ENCODE data around the gene ADGRD1.

ADGRD1 gene

GRCh38 chr12:131151558-131152345 lies 198.0 kb downstream of the ADGRD1 start:
- DNase-seq, result no peak

DNA sequence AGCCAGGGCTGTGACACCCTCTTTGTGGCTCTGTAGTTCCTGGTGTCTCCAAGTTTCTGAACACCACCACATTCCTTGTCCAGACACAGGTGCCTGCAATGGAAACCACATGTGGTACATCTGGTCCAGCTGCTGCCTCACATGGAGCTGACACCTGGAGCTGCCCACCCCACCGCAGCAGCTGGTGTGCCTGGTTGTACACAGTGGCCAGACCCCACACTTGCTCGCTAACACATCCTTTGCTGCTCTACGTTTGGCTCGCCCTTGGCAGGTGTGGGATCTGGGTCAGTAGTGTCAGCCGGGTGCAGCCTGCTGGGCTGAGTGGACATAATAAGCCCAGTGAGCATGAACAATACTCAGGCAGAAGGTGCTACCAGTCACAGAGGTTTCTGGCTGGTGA lies 198.9 kb downstream of the ADGRD1 start:
- no peak for DNase-seq

GRCh38 chr12:131153016-131153415 lies 199.3 kb downstream of the ADGRD1 start:
- DNase-seq, result no peak

DNA sequence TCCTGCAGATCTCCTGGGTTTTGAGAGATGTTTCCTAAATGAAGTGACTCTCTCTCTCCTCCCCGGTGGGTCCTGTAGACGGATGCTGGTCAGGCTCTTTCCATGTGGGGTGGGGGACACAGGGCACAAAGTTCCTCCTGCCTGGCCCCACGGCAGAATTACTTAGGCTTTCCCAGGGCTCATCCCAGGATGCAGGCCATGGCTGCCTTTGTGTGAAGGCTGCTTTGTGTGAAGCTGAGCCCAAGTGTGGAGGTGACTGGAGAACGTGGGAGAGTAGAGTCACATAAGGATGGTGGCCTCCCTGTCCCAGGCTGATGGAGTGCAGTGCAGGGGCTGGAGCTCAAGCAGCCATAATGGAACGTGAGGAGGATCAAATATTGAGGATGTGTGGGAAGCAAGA lies 200.2 kb downstream of the ADGRD1 start:
- no peak for DNase-seq

DNA sequence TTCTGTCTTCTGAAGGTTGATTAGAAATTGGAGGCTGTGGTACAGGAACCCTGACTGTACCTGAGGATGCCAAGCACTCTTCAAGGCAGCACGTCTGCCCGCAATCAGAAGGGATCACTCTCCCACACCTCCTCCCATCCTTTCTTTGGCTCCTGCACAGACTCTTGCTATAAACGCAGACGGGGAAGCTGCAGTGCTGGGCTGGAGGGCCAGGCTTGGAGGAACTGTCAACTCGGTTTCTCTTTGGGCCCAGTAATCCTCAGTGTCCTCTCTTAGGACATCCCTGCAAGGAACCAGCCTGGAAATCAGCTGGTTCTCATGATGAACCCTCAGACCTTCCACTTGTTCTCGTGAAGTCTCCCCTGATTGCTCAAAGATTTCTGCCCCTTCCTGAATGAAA lies 201.4 kb downstream of the ADGRD1 start:
- DNase-seq, result no peak

- no peak for DNase-seq
Observed at GRCh38 chr12:131157743-131158142, 204.0 kb downstream of the ADGRD1 start.

DNA sequence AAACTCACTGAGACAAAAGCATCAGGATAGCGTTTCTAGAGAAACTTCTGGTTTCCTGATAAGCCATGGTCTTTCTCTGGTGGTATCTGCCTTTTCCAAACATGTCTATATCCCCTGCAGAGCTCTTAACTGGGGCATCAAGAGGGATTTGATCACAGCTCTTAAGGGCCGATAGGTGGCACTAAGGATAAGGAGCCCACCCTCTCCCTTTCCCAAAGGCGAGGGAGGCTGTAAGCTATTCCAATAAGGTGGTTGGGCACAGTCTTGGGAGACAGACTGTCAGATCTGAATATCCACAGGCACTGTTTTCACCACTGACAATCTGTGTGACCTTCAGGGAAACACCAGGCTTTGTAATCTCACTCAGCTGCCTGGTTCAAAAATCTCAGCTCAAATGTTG lies 206.0 kb downstream of the ADGRD1 start:
- no peak for DNase-seq

DNA sequence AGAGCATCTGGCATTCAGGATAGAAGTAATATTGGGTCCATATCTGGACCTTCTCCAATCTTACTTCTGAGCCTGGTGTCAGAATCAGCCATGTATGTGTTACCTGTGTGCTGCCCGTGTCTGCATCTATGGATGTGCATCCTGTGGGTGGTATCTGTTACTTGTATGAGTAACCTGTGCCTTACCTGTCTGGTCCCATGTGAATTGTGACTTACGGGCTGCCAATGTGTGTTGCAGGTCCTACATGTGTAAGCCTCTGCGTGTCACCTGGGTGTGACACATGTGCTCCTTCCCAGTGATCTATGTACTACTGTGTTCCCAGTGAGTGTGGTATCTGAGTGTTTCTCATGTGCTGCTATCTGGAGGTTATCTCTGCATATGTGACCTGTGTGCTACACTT lies 208.4 kb downstream of the ADGRD1 start:
- DNase-seq, result no peak

DNA sequence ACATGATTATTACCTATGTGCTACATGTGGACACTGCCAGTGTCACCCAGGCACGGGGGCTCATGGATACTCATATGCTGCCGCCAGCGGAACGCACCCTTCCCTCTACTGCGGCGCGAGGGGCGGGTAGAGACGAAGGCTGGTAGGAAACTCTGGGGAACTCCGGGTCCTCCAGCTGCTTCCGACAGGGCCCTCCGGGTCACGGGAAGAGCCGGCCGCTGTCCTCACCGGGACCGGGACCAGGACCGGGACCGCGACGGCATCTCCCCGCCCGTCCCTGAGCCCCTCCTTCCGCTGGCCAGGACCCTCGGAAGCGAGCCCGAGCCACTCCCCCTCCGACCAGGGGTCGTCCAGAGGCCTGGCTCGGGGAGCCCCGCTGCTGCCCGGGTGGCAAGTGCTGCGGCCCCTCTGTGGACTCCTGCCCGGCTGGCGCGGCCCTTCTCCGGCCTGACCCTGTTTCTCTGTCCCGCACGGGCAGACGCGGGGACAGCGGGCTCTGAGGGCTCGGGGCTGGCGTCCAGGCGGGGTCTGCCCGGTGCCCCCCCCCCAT lies 209.6 kb downstream of the ADGRD1 start:
- DNase-seq, result no peak

DNA sequence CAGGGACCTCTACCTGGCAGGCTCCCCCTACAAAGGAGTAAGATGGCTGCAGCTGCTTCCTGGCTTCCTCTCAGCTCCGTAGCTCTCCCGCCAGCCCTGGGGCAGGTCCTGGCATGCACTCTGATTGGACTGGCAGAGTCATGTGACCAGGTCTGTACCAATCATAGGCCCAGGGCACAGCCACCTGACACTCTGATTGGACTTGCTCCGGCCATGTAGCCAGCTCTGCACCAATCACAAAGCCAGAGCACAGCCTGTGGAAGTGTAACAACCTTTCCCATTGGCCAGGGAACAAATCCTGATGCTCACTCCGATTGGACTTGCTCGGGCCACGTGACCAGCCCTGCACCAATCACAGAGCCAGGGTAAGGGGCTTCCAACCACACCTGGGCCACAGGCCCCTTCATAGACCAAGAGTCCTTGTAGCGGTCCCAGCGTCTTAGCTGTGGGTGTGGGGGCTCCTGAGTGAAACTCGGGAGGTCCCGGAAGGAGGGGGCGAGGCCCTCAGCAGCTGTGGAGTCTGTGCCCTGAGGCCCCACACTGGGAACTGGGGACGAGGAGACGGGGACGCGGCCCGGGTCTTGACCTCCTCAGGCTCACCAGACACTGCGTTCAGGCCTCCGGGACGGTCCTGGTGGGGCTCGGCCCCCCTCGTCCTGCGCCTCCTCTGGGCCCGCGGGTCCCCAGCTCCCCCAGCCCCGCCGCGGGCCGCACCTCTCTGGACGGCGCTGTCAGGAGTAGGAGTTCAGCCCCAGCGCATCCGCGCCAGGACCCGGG lies 210.6 kb downstream of the ADGRD1 start:
- DNase-seq, result no peak

DNA sequence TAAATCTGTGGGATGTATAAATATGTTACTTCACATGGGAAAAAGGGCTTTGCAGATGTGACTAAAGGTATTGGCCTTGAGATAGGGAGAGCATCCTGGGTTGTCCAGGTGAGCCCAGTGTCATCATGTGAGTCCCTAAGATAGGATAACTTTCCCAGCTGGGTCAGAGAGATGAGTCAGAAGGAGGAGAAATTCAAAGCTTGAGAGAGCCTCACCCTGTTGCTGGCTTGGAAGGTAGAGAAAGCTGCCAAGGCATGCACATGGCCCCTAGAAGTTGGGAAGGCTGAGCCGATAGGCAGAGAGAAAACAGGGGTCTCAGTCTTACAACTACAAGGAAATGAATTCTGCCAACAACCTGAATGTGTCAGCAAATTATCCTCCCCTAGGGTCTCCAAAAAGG lies 213.0 kb downstream of the ADGRD1 start:
- no peak for DNase-seq

DNA sequence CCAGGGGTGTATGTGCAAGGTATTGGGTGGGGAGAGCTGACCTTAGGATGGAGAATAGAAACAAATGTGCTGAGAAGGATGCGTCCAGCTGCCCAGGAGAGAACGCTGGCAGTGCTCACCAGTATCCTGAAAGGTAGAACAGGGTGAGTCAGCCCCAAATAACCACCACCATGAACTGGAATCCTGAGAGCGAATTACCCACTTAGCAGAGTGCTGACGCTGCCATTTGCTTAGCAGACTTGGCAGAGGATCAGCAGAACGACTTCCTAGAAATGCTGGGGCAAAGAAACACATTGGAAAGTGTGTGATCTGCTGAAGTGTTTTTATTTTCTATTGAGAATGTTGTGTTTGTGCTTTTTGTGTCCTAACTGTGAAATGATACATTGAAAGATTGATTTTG lies 213.6 kb downstream of the ADGRD1 start:
- DNase-seq, result peak in 7 of 56 donors; percentile 7 to 43 (median 9)

- DNase-seq, result no peak
Observed at GRCh38 chr12:131171029-131171428, 217.3 kb downstream of the ADGRD1 start.

GRCh38 chr12:131174901-131175300 lies 221.2 kb downstream of the ADGRD1 start:
- no peak for DNase-seq

DNA sequence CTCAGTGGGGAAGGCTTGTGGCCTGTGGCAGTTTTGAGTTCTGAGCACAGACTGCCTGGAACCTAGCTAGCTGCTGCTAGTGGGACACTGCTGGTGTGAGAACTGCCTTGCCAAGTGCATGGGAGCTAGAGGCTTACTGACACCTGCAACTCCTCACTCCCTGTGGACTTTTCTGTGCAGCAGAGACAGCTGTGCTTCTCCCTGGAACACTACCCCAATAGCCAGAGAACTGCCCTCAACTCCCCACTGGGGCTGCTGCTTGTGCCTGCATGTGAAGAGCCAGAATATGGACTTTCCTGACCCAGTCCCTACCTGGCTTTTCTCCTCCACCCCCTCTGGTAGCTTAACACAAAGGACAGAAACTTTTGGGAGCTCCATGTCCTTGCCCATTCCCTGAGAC lies 222.6 kb downstream of the ADGRD1 start:
- DNase-seq, result no peak

DNA sequence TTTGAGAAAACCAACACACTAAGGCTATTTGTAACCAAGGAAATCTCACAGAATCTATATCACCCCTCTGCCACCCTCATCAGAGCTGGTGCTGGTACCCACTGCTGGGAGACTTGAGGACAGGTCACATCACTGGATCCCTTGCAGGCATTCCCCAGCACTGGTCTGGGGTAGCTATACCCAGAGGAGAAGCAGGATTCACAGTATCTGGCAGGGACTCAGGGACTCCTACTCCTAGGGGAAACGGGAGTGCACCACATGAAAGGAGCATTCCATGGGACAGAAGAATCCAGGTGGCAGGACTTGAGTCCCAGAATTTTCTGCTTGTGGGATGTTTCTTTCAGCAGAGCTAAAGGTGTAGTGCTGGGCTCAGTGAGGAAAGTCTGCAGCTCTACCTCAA lies 223.2 kb downstream of the ADGRD1 start:
- DNase-seq, result no peak

DNA sequence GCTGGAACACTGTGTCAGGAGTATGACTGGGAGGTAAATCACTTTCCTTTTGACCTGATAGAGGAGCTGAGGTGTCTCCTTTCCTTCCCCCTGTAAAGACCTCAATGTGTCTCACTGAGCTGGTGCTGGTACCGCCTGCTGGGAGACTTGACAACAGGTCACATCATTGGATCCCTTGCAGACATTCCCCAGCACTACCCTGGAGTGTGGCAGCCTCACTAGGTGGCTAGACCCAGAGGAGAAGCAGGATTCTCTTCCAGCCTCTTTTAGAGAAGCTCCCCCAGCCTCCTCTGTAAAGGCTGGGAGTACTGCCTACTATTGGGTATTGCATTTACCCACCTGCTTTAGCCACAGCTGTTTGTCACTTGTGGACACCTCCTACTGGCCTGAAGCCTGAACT lies 223.9 kb downstream of the ADGRD1 start:
- no peak for DNase-seq

DNA sequence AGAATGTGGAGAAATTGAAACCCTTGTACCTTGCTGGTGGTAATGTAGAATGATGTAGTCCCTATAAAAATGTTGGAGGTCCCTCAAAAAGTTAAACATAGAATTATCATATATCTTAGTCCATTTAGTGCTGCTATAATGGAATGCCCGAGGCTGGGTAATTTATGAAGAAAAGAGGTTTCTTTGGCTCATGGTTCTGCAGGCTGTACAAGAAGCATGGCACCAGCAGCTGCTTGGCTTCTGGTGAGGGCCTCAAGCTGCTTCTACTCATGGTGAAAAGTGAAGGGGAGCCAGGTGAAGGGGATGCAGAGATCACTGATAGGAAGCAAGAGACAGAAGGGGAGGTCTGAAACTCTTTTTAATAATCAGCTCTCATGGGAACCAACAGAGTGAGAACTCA lies 233.9 kb downstream of the ADGRD1 start:
- DNase-seq, result no peak

DNA sequence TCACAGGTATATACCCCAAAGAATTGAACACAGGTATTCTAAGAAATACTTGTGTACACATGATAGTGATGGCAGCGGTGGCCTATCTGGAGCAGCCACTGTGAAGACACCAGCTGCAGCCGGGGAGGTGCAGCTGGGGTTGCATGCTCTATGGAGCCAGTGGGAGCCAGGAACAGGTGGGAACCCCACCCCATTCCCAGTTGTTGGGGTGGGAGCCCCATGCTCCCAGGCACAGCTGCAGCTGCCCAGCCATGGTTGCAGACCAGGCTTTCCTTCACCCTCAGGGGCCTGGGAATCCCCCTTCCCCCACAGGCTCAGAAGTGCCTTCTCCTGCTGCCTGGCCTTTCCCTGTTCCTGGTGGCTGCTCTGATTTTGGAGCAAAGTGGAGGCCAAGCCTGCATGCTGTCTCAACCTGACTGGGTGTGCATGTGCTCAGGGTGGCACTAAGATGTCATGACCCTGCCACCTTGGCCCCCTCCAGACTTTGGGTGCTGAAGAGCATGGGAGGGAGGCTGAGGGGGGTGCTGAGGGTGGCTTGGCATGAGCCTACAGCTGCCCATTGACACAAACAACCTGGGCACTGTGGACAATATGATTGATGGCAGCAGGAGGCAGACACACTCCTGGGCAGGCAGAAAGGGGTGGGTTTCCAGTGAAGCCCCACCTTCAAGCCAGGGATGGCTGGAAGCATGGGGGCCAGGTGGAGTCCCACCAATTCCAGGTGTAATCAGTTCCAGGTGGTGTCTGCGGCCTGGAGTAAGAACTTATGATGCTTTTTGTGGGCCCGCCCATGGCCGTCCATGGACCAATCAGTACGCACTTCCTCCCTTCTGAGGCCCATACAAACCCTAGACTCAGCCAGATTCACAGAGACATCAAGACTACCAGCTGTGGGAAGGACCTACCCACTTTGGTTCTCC lies 234.7 kb downstream of the ADGRD1 start:
- no peak for DNase-seq

DNA sequence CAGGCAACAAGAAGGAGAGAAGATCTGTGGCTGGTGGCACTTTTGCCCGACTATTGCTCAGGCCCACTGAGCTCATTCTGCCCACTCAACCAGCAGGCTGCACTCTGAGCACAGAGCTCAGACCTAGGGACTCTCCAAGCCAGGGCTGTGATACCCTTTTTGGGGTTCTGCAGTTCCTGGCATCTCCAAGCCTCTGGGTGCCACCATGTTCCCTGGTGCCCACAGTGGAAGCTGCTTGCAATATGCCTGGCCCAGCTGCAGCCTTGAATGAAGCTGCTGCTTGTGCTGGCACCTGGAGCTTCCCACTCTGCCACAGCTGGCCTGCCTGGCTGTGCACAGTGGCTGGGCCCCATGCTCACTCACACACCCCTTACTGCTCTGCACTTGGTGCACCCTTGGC lies 236.1 kb downstream of the ADGRD1 start:
- no peak for DNase-seq

GRCh38 chr12:131190965-131191364 lies 237.3 kb downstream of the ADGRD1 start:
- DNase-seq, result no peak

Data from amygdala (tissue), 56 donors.